ENCODE data around the gene LMO7.

DNA sequence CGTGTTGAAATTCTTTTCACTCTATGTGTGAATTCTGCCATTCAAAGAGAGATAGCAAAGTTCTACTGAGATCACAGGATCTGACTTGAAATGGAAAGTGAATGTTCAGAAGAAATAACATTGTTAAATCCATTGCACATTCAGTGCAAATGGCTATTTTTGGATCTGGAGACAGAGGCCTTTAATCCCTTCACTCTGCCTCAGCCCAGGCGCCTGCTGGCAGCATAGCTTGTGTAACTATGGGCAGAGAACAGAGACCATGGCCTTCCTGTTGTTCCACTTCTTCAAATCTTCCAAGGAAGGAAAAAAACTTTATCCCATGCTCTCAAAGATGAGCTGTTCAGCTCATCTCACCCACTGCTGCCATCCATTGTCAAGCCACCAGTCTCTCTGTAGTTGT is 265.4 kb downstream of the LMO7 start:
- TF ChIP-seq, protein P1, sequence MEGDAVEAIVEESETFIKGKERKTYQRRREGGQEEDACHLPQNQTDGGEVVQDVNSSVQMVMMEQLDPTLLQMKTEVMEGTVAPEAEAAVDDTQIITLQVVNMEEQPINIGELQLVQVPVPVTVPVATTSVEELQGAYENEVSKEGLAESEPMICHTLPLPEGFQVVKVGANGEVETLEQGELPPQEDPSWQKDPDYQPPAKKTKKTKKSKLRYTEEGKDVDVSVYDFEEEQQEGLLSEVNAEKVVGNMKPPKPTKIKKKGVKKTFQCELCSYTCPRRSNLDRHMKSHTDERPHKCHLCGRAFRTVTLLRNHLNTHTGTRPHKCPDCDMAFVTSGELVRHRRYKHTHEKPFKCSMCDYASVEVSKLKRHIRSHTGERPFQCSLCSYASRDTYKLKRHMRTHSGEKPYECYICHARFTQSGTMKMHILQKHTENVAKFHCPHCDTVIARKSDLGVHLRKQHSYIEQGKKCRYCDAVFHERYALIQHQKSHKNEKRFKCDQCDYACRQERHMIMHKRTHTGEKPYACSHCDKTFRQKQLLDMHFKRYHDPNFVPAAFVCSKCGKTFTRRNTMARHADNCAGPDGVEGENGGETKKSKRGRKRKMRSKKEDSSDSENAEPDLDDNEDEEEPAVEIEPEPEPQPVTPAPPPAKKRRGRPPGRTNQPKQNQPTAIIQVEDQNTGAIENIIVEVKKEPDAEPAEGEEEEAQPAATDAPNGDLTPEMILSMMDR (IDR thresholded peaks at IDR 0.05; ENCODE audit: low read length): no peak
- TF ChIP-seq EZH2 (IDR thresholded peaks at IDR 0.05; ENCODE audit: borderline replicate concordance, low read length): no peak
